ENCODE data around the gene RFX2.
"Not testable (repeated sequence)": the region's sequence is repeated elsewhere in the genome, so short reads cannot be mapped to it uniquely, and the experiment has no call there.

Gene RFX2

DNA sequence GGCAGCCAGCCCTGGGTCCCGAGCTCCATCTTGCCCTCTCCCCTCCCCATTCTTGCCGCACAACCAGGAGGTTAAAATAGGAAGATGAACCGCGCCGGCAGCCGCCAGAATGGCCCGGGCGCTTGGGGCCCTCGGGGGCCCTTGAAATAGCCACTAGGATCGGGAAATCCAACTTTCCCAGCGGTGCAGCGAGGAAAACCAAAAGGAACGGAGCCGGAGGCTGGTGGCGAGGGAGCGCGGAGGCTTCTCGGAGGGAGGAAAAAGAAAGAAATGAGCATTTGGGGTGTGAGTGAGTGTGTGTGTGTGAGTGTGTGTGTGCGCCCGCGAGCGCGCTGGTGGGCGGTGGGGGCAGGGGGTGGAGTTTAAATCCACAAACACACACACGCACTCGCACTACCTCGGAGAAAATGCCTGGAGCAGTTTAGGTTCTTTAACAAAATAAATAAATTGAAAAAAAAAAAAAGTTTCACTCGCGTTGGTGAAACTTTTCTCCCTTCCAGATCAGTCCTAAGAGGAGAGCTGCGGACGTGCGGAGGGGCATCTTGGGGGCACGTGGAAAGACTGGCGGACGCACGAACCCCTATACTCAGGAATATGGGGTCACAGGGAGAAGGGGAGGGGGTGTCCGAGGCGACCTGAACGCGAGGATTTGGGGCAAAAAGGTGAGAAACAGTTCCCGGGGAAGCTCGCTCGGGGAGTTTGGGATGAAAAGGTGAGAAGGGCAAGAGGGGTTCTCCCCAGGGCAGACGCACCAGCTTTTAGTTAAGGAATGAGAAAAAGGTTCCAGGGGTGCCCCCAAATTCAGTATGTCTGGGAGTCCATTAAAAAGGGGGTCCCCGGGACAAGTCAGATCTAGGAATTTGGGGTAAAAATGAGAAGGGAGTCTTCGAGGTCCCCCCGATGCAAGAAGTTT is 1.3 kb downstream of the RFX2 start:
- in situ Hi-C loops (cut with HindIII; ENCODE audit: low sequenced_read_pairs) = no loop called here
- TF ChIP-seq, protein P1, sequence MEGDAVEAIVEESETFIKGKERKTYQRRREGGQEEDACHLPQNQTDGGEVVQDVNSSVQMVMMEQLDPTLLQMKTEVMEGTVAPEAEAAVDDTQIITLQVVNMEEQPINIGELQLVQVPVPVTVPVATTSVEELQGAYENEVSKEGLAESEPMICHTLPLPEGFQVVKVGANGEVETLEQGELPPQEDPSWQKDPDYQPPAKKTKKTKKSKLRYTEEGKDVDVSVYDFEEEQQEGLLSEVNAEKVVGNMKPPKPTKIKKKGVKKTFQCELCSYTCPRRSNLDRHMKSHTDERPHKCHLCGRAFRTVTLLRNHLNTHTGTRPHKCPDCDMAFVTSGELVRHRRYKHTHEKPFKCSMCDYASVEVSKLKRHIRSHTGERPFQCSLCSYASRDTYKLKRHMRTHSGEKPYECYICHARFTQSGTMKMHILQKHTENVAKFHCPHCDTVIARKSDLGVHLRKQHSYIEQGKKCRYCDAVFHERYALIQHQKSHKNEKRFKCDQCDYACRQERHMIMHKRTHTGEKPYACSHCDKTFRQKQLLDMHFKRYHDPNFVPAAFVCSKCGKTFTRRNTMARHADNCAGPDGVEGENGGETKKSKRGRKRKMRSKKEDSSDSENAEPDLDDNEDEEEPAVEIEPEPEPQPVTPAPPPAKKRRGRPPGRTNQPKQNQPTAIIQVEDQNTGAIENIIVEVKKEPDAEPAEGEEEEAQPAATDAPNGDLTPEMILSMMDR (IDR thresholded peaks at IDR 0.05; ENCODE audit: low read depth, low read length) = no peak
- peak; percentile 68 for DNase-seq (ENCODE audit: low read depth, low spot score)
- peak overlapping the region; percentile 48 for H3K4me3 ChIP-seq (ENCODE audit: low read depth, low read length)

DNA sequence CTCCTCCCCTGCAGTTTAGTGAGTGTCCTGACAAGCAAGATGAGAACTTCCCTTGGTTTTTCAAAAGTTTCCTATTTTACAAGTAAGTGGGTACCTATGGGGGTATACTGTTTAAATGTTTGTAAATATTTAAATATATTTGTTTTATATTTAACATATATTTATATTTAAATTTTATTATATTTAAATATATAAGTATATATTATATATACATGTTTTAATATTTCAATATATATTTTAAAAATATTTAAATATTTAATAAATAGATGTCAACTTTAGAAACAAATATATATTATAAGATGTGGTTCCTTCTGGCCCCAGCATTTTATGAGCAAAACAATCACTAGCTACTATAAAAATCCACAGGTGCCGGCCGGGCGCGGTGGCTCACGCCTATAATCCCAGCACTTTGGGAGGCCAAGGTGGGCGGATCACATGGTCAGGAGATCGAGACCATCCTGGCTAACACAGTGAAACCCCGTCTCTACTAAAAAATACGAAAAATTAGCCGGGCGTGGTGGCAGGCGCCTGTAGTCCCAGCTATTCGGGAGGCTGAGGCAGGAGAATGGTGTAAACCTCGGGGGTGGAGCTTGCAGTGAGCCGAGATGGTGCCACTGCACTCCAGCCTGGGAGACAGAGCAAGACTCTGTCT is 3.5 kb downstream of the RFX2 start:
- DNase-seq (ENCODE audit: low read depth, low spot score); in situ Hi-C loops (cut with HindIII; ENCODE audit: low sequenced_read_pairs); H3K4me3 ChIP-seq (ENCODE audit: low read depth, low read length): not testable (repeated sequence)

DNA sequence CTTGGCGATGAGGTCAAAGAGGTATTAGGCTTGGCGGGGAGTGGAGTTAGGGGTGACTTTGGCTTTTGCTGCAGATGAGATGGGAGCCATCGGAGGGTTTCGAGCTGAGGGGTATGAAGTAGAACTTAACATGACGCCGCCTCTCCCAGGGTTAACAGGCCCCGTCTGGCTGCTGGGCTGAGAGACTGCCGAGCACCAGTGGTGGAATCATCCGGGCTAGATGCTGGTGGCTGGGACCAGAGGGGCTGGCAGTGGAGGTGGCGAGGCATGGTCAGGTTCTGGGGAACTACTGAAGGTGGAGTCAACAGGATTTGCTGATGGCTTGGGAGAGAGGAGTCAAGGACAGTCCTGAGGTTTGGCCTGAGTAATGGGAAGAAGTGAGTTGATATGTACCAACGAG is 4.9 kb downstream of the RFX2 start:
- no peak for DNase-seq (ENCODE audit: low read depth, low spot score)
- no peak overlapping the region for H3K4me3 ChIP-seq (ENCODE audit: low read depth, low read length)
- TF ChIP-seq, protein P1 (IDR thresholded peaks at IDR 0.05; ENCODE audit: low read depth, low read length) = no peak
- in situ Hi-C loops (cut with HindIII; ENCODE audit: low sequenced_read_pairs) = no loop called here

GRCh38 chr19:6103894-6104293 is 6.4 kb downstream of the RFX2 start:
- in situ Hi-C loops (cut with HindIII; ENCODE audit: low sequenced_read_pairs) = no loop called here
- H3K4me3 ChIP-seq (ENCODE audit: low read depth, low read length) = no peak overlapping the region

GRCh38 chr19:6103217-6103644 is 7.1 kb downstream of the RFX2 start:
- TF ChIP-seq, protein P1 (IDR thresholded peaks at IDR 0.05; ENCODE audit: low read depth, low read length) = no peak
- peak; percentile 88 for DNase-seq (ENCODE audit: low read depth, low spot score)
- in situ Hi-C loops (cut with HindIII; ENCODE audit: low sequenced_read_pairs) = no loop called here
- H3K4me3 ChIP-seq (ENCODE audit: low read depth, low read length) = no peak overlapping the region

More at GRCh38 chr19:6103894-6104293, 6.4 kb downstream of the RFX2 start:
- DNase-seq (ENCODE audit: low read depth, low spot score) = no peak
- TF ChIP-seq, protein P1 (IDR thresholded peaks at IDR 0.05; ENCODE audit: low read depth, low read length) = no peak

GRCh38 chr19:6101991-6102390 is 8.3 kb downstream of the RFX2 start:
- in situ Hi-C loops (cut with HindIII; ENCODE audit: low sequenced_read_pairs) = no loop called here
- H3K4me3 ChIP-seq (ENCODE audit: low read depth, low read length) = no peak overlapping the region
- TF ChIP-seq, protein P1 (IDR thresholded peaks at IDR 0.05; ENCODE audit: low read depth, low read length) = no peak
- no peak for DNase-seq (ENCODE audit: low read depth, low spot score)

All from astrocyte of the spinal cord (primary cell).